ENCODE results near the gene TPST1. TPM values are rescaled to one million over a fixed set of nuclear protein-coding genes. Genes with fewer than 3 reads are reported as not detected.

TPST1 gene
- total and polyA plus RNA-seq, 9 of the 15 experiments (the other 6 are each of a cell fraction or from before 2014, with no cell fraction given) = 0.15 to 2.2 (median 0.53) TPM

DNA sequence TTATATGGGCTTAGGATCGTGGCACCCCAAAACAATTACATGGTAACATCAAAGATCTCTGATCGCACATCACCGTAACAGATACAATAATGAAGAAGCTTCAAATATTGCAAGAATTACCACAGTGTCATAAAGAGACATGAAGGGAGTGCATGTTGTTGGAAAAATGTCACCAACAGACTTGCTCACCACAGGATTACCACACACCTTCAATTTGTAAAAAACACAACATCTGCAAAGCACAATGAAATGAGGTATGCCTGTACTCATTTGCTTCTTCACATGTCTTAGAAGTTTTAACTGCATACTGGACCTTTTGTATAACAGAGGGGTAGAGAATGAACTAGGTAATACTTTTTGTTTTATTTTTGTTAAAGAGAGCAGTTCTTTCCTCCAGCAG is 96.6 kb downstream of the TPST1 start:
- H3K27me3 ChIP-seq (ENCODE audit: control insufficient read depth in 2 of 2, insufficient read depth in 2 of 2, low read length in 2 of 2) = peaks cover 2 to 29% of the 10 kb centered on the region in 2 experiments; a peak in 4 of 5 replicates
- H3K4me3 ChIP-seq = no peak overlapping the region
- in situ Hi-C loops (cut with MboI) = no loop called here
- H3K4me1 ChIP-seq (replicated peaks in 1 of 2; ENCODE audit: control insufficient read depth in 2 of 2, insufficient read depth in 2 of 2, low read length in 2 of 2) = no peaks in the 10 kb centered on the region
- no peak overlapping the region for H3K4me2 ChIP-seq (ENCODE audit: insufficient read depth, low read length)
- DNase-seq (ENCODE audit: extremely low read depth in 1 of 4, low spot score in 3 of 4) (no peak), ATAC-seq (no peak), FAIRE-seq (no peak)
- no peaks in the 10 kb centered on the region; the same call in 1 of the 2 replicates for H3K9me3 ChIP-seq (replicated peaks; ENCODE audit: control insufficient read depth, insufficient read depth, low read depth, low read length)
- H2AFZ ChIP-seq (ENCODE audit: low read depth, low read length) = no peak overlapping the region
- intact Hi-C loops (cut with micrococcal nuclease) = no loop called here
- no peak overlapping the region for H3K27ac ChIP-seq (ENCODE audit: extremely low read depth, low read depth, low read length)
- ChIA-PET POLR2A (no interaction called here), CTCF (ENCODE audit: low intra/inter-chr PET ratio) (no interaction called here)
- no TSS peak for BruUV-seq (replicated peaks)
- no peaks in the 10 kb centered on the region for H3K9me1 ChIP-seq (ENCODE audit: control insufficient read depth, insufficient read depth, low read length)
- no peaks in the 10 kb centered on the region for H3K79me2 ChIP-seq (ENCODE audit: control insufficient read depth, insufficient read depth, low read length)
- no peak overlapping the region for H3K9ac ChIP-seq (ENCODE audit: insufficient read depth in 1 of 2, low read depth in 2 of 2, low read length in 2 of 2)
- H4K20me1 ChIP-seq (replicated peaks; ENCODE audit: control insufficient read depth, insufficient read depth, low read length) = no peaks in the 10 kb centered on the region
- no peak for TF ChIP-seq PHB (CRISPR knock-in tag; IDR thresholded peaks at IDR 0.05)
- no peak for TF ChIP-seq ZNF57 (CRISPR knock-in tag; IDR thresholded peaks at IDR 0.05)
- no peak for TF ChIP-seq POLR2H (tag; IDR thresholded peaks at IDR 0.05; ENCODE audit: low read depth)
- no peak for TF ChIP-seq ZNF696 (CRISPR knock-in tag; conservative IDR thresholded peaks at IDR 0.05)
- no peak for TF ChIP-seq CCNT2 (IDR thresholded peaks at IDR 0.05; ENCODE audit: borderline replicate concordance, extremely low read depth, insufficient read length, low read depth, low read length)
- TF ChIP-seq MAFG (tag; conservative IDR thresholded peaks at IDR 0.05) = no peak
- TF ChIP-seq, protein P1, sequence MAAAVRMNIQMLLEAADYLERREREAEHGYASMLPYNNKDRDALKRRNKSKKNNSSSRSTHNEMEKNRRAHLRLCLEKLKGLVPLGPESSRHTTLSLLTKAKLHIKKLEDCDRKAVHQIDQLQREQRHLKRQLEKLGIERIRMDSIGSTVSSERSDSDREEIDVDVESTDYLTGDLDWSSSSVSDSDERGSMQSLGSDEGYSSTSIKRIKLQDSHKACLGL (CRISPR knock-in tag; IDR thresholded peaks at IDR 0.05; ENCODE audit: borderline replicate concordance, poor library complexity, severe bottlenecking) = no peak
- no peak for TF ChIP-seq HDAC3 (IDR thresholded peaks at IDR 0.05; ENCODE audit: borderline replicate concordance, partially characterized antibody)
- TF ChIP-seq BHLHE40 (IDR thresholded peaks at IDR 0.05; ENCODE audit: low read length) = no peak
- WGBS (ENCODE audit: insufficient coverage, low coverage, missing lambda C conversion rate) = 2% methylated on average over 3 of the region's 3 CpGs
- H3K36me3 ChIP-seq (ENCODE audit: control insufficient read depth, insufficient read depth, low read length) = no peaks in the 10 kb centered on the region

All from K562 (cell line).